Stimulated activated effector memory CD8-positive, alpha-beta T cell treated with anti-CD3 and anti-CD28 coated beads, Interleukin-12 subunit alpha, Interleukin-12 subunit beta, amount 100 ng/mL, for 72 hours (primary cell): ENCODE measurements around the gene FILIP1.

Source experiments
- ATAC-seq: fragments of 150-1000 bp; cut with Tn5 transposase; 2 replicates; pipeline ENCODE4 v1.10.0; 2021
- DNase-seq, 2 donors: peaks; one replicate each; pipeline ENCODE4 v3.0.0; 2021 to 2022; ENCODE audit warnings: low spot score in 2 of 2
- H3K27ac Mint-ChIP-seq: one replicate; pipeline ENCODE4 v1.8.0; 2022; ENCODE audit warnings: mild to moderate bottlenecking, mixed read lengths
- H3K36me3 Mint-ChIP-seq: one replicate; pipeline ENCODE4 v1.8.0; 2022; ENCODE audit warnings: mild to moderate bottlenecking, mixed read lengths
- H3K4me1 Mint-ChIP-seq: one replicate; pipeline ENCODE4 v1.8.0; 2022; ENCODE audit warnings: mixed read lengths
- H3K4me3 Mint-ChIP-seq: one replicate; pipeline ENCODE4 v1.8.0; 2022; ENCODE audit warnings: mild to moderate bottlenecking, mixed read lengths
- H3K9me3 Mint-ChIP-seq: one replicate; pipeline ENCODE4 v1.8.0; 2022; ENCODE audit warnings: mixed read lengths

FILIP1 gene

DNA sequence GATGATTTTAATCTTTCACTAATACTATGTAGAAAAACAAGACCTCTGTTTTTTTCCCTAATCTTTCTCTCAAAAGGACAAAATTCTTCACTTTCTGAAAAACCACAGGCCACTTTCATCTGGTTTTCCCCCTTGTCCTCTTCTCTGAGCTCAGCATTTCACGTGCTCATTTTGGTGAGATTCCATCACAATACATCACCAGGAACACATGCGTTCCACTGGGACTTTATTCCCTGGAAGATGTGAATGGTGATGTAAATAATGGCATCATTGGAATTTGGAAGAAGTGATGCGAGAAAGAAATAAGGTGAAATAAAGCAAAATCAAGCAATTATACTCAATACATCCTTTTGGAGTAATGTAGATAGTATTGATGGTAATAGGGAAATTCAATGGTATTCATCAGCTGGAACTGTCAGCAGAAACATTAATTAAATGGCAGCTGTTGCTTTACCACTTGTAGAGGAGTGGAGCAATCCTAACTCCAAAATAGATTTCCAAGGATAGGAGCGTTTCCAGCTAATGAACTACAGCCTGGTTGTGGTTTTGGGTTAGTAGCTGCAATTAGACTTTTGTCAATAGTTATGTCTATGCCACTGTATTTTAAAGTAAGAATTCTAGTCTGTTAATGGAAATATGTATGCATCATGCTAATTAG lies 11.5 kb downstream of the FILIP1 start:
- Mint-ChIP-seq H3K27ac (no peak overlapping the region), H3K4me3 (no peak overlapping the region), H3K36me3 (no peaks in the 10 kb centered on the region), H3K4me1 (no peaks in the 10 kb centered on the region), H3K9me3 (no peaks in the 10 kb centered on the region)
- DNase-seq = no peak
- ATAC-seq = no peak

- no peak for DNase-seq
Observed at GRCh38 chr6:75481394-75481793, 12.2 kb downstream of the FILIP1 start.

DNA sequence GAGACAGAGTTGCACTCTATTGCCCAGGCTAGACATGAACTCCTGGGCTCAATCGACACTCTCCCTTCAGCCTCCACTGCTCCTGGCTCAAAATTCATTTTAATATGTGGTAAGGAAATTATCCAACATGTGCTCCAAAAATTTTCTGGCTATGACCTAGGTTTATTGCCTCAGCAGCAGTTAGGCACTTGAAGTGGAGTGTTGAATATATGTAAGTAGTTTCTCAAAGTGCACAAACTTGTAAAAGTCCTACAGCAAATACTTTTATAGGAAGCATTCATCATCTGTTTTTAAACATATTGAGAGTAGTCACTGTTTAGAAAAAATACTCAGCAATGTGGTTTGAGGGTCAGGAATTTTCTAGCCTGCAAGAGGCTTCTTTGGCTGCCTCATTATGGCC lies 13.2 kb downstream of the FILIP1 start:
- DNase-seq = no peak
- Mint-ChIP-seq H3K27ac (no peak overlapping the region), H3K4me3 (no peak overlapping the region), H3K9me3 (no peaks in the 10 kb centered on the region), H3K4me1 (no peaks in the 10 kb centered on the region), H3K36me3 (no peaks in the 10 kb centered on the region)
- ATAC-seq = no peak

More at GRCh38 chr6:75481394-75481793, 12.2 kb downstream of the FILIP1 start:
- Mint-ChIP-seq H3K9me3 (no peaks in the 10 kb centered on the region), H3K36me3 (no peaks in the 10 kb centered on the region), H3K4me1 (no peaks in the 10 kb centered on the region), H3K27ac (no peak overlapping the region), H3K4me3 (no peak overlapping the region)
- ATAC-seq = no peak

- H3K4me3 Mint-ChIP-seq = no peak overlapping the region
- DNase-seq = no peak
- H3K27ac Mint-ChIP-seq = no peak overlapping the region
- no peaks in the 10 kb centered on the region for H3K4me1 Mint-ChIP-seq
- H3K9me3 Mint-ChIP-seq = no peaks in the 10 kb centered on the region
- H3K36me3 Mint-ChIP-seq = no peaks in the 10 kb centered on the region
- ATAC-seq = no peak
Observed at GRCh38 chr6:75479712-75480111, 13.9 kb downstream of the FILIP1 start.

DNA sequence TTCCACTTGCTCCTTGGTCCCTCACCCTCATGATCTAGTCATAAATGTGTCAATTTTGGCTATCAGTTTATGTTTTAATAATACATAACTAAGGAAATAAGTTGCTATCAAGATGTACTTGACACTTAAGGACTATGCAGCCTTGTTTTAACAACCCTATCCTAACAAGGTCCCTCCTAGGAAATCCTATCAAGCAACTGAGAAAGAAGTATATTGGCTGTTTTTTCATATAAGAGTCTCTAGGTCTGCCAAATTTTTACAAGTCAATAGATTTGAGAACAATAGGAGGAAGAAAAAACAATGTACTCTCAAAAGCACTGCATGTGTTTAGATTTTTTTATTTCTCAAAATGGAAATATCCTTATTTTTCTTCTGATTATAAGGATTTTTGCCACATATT lies 14.7 kb downstream of the FILIP1 start:
- Mint-ChIP-seq H3K4me3 (no peak overlapping the region), H3K4me1 (no peaks in the 10 kb centered on the region), H3K9me3 (no peaks in the 10 kb centered on the region), H3K27ac (no peak overlapping the region), H3K36me3 (no peaks in the 10 kb centered on the region)
- no peak for ATAC-seq
- no peak for DNase-seq

- Mint-ChIP-seq H3K27ac (no peak overlapping the region), H3K4me1 (no peaks in the 10 kb centered on the region), H3K9me3 (no peaks in the 10 kb centered on the region), H3K4me3 (no peak overlapping the region), H3K36me3 (no peaks in the 10 kb centered on the region)
- DNase-seq (no peak), ATAC-seq (no peak)
Observed at GRCh38 chr6:75472885-75473284, 20.7 kb downstream of the FILIP1 start.

DNA sequence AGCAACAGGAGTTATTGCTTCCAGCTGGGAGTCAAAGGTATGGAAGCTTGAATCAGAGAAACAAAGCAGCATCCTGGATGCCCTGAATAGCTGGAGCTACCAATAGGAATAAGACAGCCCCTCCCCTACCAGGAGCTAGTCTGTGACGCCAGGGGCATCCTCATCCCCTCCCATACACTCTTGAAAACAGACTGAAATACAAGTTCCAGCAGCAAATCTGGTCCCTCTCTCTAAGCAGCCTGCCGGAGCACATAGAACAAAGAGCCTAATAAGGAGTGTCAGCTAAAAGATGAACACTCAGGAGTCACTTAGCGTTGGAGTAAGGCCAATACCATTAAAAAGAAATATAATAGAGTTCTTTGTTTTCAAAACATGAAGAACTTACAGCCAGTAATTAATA lies 25.6 kb downstream of the FILIP1 start:
- no peak overlapping the region for H3K27ac Mint-ChIP-seq
- H3K36me3 Mint-ChIP-seq = no peaks in the 10 kb centered on the region
- ATAC-seq (no peak), DNase-seq (no peak)
- no peak overlapping the region for H3K4me3 Mint-ChIP-seq
- H3K4me1 Mint-ChIP-seq = no peaks in the 10 kb centered on the region
- H3K9me3 Mint-ChIP-seq = no peaks in the 10 kb centered on the region

DNA sequence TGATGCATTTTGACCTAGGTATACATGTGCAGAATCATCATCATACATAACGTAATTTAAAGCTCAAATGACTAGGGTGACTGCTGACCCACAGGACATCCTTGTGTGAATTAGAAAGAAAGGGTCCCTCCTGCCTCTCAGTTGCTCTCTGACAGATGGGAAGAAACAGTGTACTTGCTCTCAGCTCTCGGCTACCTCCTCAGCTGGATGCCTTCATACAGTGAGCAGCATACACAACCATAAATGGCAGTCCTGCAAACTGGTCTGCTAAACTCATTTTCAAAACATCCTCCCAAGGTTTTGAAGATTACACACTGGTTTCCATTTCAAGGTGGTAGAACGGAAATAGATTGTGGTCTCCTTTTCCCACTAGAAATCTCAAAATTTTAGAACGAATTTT lies 26.3 kb downstream of the FILIP1 start:
- no peaks in the 10 kb centered on the region for H3K36me3 Mint-ChIP-seq
- no peaks in the 10 kb centered on the region for H3K9me3 Mint-ChIP-seq
- no peak for DNase-seq
- H3K27ac Mint-ChIP-seq = no peak overlapping the region
- no peaks in the 10 kb centered on the region for H3K4me1 Mint-ChIP-seq
- no peak for ATAC-seq
- H3K4me3 Mint-ChIP-seq = no peak overlapping the region

GRCh38 chr6:75466636-75467035 lies 27.0 kb downstream of the FILIP1 start:
- H3K9me3 Mint-ChIP-seq = no peaks in the 10 kb centered on the region
- DNase-seq (no peak), ATAC-seq (no peak)
- H3K4me3 Mint-ChIP-seq = no peak overlapping the region
- H3K4me1 Mint-ChIP-seq = no peaks in the 10 kb centered on the region
- no peaks in the 10 kb centered on the region for H3K36me3 Mint-ChIP-seq
- no peak overlapping the region for H3K27ac Mint-ChIP-seq

DNA sequence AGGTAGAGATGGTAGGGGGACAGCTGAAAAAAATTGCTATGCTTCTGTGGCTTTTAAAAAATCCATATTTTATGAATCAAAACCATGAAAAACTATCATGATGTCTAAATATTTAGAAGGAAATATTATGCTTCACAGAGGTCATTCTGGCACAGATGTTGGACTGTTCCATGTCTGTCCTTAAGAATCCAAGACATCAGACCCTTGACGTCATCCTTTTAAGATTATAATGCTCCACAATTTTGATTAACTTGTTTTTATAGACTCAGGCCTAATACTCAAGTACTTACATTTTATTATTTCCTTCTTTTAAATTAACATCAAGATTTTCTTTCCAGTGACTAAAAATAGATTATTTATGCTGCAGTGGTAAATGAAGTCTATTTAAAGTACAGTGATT lies 29.7 kb downstream of the FILIP1 start:
- Mint-ChIP-seq H3K36me3 (no peaks in the 10 kb centered on the region), H3K4me1 (no peaks in the 10 kb centered on the region), H3K4me3 (no peak overlapping the region), H3K9me3 (no peaks in the 10 kb centered on the region), H3K27ac (no peak overlapping the region)
- ATAC-seq (no peak), DNase-seq (no peak)

- no peak overlapping the region for H3K4me3 Mint-ChIP-seq
- no peaks in the 10 kb centered on the region for H3K36me3 Mint-ChIP-seq
- no peak for DNase-seq
- no peaks in the 10 kb centered on the region for H3K9me3 Mint-ChIP-seq
- no peak overlapping the region for H3K27ac Mint-ChIP-seq
- H3K4me1 Mint-ChIP-seq = no peaks in the 10 kb centered on the region
- no peak for ATAC-seq
Observed at GRCh38 chr6:75463061-75463460, 30.5 kb downstream of the FILIP1 start.

- Mint-ChIP-seq H3K4me1 (no peaks in the 10 kb centered on the region), H3K27ac (no peak overlapping the region), H3K4me3 (no peak overlapping the region), H3K36me3 (no peaks in the 10 kb centered on the region), H3K9me3 (no peaks in the 10 kb centered on the region)
- ATAC-seq (no peak), DNase-seq (no peak)
Observed at GRCh38 chr6:75460681-75461080, 32.9 kb downstream of the FILIP1 start.

DNA sequence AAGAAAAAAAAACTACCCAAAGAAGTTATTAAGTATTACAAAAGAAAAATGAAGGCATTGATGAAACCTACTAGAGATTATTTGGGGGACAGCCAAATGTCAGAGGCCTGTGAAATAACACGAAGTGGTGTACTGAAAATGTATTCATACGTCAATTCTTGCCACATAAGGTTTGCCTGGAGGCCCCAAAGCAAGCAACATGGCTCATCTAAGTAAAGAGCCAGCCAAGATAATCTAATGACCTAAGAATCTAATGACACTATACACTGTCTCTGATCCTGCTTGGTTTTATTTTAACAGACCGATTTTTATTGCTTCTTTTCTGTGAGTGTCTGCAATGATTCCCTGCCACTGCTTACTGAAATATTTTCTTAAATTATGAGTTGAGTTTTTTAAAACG lies 34.7 kb downstream of the FILIP1 start:
- DNase-seq (no peak), ATAC-seq (no peak)
- H3K4me3 Mint-ChIP-seq = no peak overlapping the region
- H3K9me3 Mint-ChIP-seq = no peaks in the 10 kb centered on the region
- no peaks in the 10 kb centered on the region for H3K36me3 Mint-ChIP-seq
- no peaks in the 10 kb centered on the region for H3K4me1 Mint-ChIP-seq
- no peak overlapping the region for H3K27ac Mint-ChIP-seq

GRCh38 chr6:75450903-75451302 lies 42.7 kb downstream of the FILIP1 start:
- ATAC-seq (no peak), DNase-seq (no peak)
- Mint-ChIP-seq H3K4me3 (no peak overlapping the region), H3K4me1 (no peaks in the 10 kb centered on the region), H3K27ac (no peak overlapping the region), H3K36me3 (no peaks in the 10 kb centered on the region), H3K9me3 (no peaks in the 10 kb centered on the region)

GRCh38 chr6:75449630-75450206 lies 43.9 kb downstream of the FILIP1 start:
- no peak overlapping the region for H3K27ac Mint-ChIP-seq
- ATAC-seq (no peak), DNase-seq (no peak)
- no peaks in the 10 kb centered on the region for H3K36me3 Mint-ChIP-seq
- H3K4me1 Mint-ChIP-seq = no peaks in the 10 kb centered on the region
- H3K4me3 Mint-ChIP-seq = no peak overlapping the region
- H3K9me3 Mint-ChIP-seq = no peaks in the 10 kb centered on the region

GRCh38 chr6:75446241-75446880 lies 47.2 kb downstream of the FILIP1 start:
- Mint-ChIP-seq H3K27ac (no peak overlapping the region), H3K4me3 (no peak overlapping the region), H3K9me3 (no peaks in the 10 kb centered on the region), H3K4me1 (no peaks in the 10 kb centered on the region), H3K36me3 (no peaks in the 10 kb centered on the region)
- ATAC-seq (peak; percentile 49), DNase-seq (no peak)
